Jurkat, Clone E6-1 (cell line): ENCODE measurements around the gene SP8.

ENCODE experiments used
- DNase-seq: peaks from one replicate; pipeline ENCODE4 v3.0.0-alpha.2; 2011; ENCODE audit warnings: low read depth, low spot score
- H3K4me3 ChIP-seq: 2 replicates; pipeline ENCODE4 v1.5.1; 2011; ENCODE audit warnings: mild to moderate bottlenecking, low read length, control low read depth, moderate library complexity

The SP8 gene

GRCh38 chr7:20796500-20796899 lies 9.8 kb upstream of the SP8 start:
- DNase-seq, result no peak
- no peak overlapping the region for H3K4me3 ChIP-seq

- no peak overlapping the region for H3K4me3 ChIP-seq
- DNase-seq, result no peak
These were observed 9.2 kb upstream of the SP8 start for GRCh38 chr7:20795881-20796280.

GRCh38 chr7:20795361-20795760 lies 8.7 kb upstream of the SP8 start:
- H3K4me3 ChIP-seq, result no peak overlapping the region
- DNase-seq, result no peak

- H3K4me3 ChIP-seq, result no peak overlapping the region
- DNase-seq, result no peak
These were observed 8.0 kb upstream of the SP8 start for GRCh38 chr7:20794676-20795075.

- H3K4me3 ChIP-seq, result no peak overlapping the region
- no peak for DNase-seq
These were observed 7.2 kb upstream of the SP8 start for GRCh38 chr7:20793694-20794394.

- no peak for DNase-seq
These were observed 6.6 kb upstream of the SP8 start for GRCh38 chr7:20793248-20793647.

GRCh38 chr7:20791538-20792434 lies 5.1 kb upstream of the SP8 start:
- no peak for DNase-seq
- no peak overlapping the region for H3K4me3 ChIP-seq

More at GRCh38 chr7:20793248-20793647, 6.6 kb upstream of the SP8 start:
- no peak overlapping the region for H3K4me3 ChIP-seq

GRCh38 chr7:20790375-20790774 lies 3.7 kb upstream of the SP8 start:
- DNase-seq, result no peak
- no peak overlapping the region for H3K4me3 ChIP-seq

- no peak for DNase-seq
- H3K4me3 ChIP-seq, result no peak overlapping the region
These were observed 1.8 kb upstream of the SP8 start for GRCh38 chr7:20788420-20788990.

GRCh38 chr7:20787660-20788419 lies 1.2 kb upstream of the SP8 start:
- H3K4me3 ChIP-seq, result no peak overlapping the region

GRCh38 chr7:20786421-20786778 lies 286 bp downstream of the SP8 start:
- H3K4me3 ChIP-seq, result no peak overlapping the region
- no peak for DNase-seq

More at GRCh38 chr7:20787660-20788419, 1.2 kb upstream of the SP8 start:
- DNase-seq, result no peak

- DNase-seq, result no peak
- H3K4me3 ChIP-seq, result no peak overlapping the region
These were observed 655 bp downstream of the SP8 start for GRCh38 chr7:20786049-20786412.

GRCh38 chr7:20785157-20786048 lies 1.3 kb downstream of the SP8 start:
- no peak for DNase-seq
- H3K4me3 ChIP-seq, result no peak overlapping the region

- no peak overlapping the region for H3K4me3 ChIP-seq
- DNase-seq, result no peak
These were observed 2.1 kb downstream of the SP8 start for GRCh38 chr7:20784388-20785156.

GRCh38 chr7:20783700-20784387 lies 2.8 kb downstream of the SP8 start:
- no peak overlapping the region for H3K4me3 ChIP-seq
- no peak for DNase-seq

GRCh38 chr7:20783125-20783699 lies 3.5 kb downstream of the SP8 start:
- no peak for DNase-seq
- H3K4me3 ChIP-seq, result no peak overlapping the region

GRCh38 chr7:20779041-20779440 lies 7.6 kb downstream of the SP8 start:
- DNase-seq, result no peak
- no peak overlapping the region for H3K4me3 ChIP-seq
